ENCODE results near the gene AZU1. TPM values are rescaled to one million over a fixed set of nuclear protein-coding genes. Genes with fewer than 3 reads are reported as not detected.

Gene AZU1
- polyA plus RNA-seq, 3 donors: 2.7 to 5.7 (median 4.3) TPM

DNA sequence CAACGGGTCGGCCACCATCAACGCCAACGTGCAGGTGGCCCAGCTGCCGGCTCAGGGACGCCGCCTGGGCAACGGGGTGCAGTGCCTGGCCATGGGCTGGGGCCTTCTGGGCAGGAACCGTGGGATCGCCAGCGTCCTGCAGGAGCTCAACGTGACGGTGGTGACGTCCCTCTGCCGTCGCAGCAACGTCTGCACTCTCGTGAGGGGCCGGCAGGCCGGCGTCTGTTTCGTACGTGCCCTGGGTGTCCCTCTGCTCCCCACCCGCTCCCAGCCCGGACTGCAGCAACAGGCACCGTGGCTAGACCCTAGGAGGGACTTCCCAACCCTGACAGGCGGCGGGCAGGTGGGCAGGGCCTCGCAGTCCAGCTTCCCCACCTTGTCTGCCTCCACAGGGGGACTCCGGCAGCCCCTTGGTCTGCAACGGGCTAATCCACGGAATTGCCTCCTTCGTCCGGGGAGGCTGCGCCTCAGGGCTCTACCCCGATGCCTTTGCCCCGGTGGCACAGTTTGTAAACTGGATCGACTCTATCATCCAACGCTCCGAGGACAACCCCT, 28.0 kb downstream of the AZU1 start:
- Mint-ChIP-seq H3K4me1 (peaks cover 34% of the 10 kb centered on the region), H3K9me3 (no peaks in the 10 kb centered on the region), H3K27ac (no peak overlapping the region), H3K27me3 (ENCODE audit: low read depth in 3 of 3) (peaks cover 4 to 9% (median 6%) of the 10 kb centered on the region in 3 donors), H3K4me3 (no peak overlapping the region), H3K36me3 (no peaks in the 10 kb centered on the region)
- Histone ChIP-seq H4K20me1 (ENCODE audit: insufficient read depth, low read length) (peaks cover under 1% of the 10 kb centered on the region), H3K79me2 (ENCODE audit: insufficient read depth, low read length) (peaks cover 29% of the 10 kb centered on the region), H3K36me3 (replicated peaks in 1 of 2; ENCODE audit: control insufficient read depth in 1 of 2, insufficient read depth in 2 of 2, low read length in 2 of 2) (no peaks in the 10 kb centered on the region), H2AFZ (ENCODE audit: insufficient read depth, low read depth, low read length, poor library complexity, severe bottlenecking) (no peak overlapping the region), H3K4me1 (ENCODE audit: control insufficient read depth in 1 of 2, insufficient read depth in 2 of 2, low read length in 2 of 2) (peaks cover 47 to 64% of the 10 kb centered on the region in 2 donors), H3K9ac (ENCODE audit: insufficient read depth, low read length, poor library complexity, severe bottlenecking) (no peak overlapping the region), H3K27me3 (ENCODE audit: control insufficient read depth in 2 of 2, insufficient read depth in 2 of 2, low read length in 2 of 2) (peaks cover 0 to 2% of the 10 kb centered on the region in 2 donors), H3K9me3 (replicated peaks in 1 of 2; ENCODE audit: control insufficient read depth in 1 of 2, insufficient read depth in 1 of 2, low read length in 2 of 2) (no peaks in the 10 kb centered on the region), H3K4me3 (replicated peaks in 1 of 3; ENCODE audit: low read depth in 2 of 3, low read length in 3 of 3) (no peak overlapping the region), H3K4me2 (replicated peaks; ENCODE audit: extremely low read depth, low read length, poor library complexity, severe bottlenecking) (no peak overlapping the region), H3K27ac (ENCODE audit: low read depth in 1 of 2, low read length in 2 of 2) (no peak overlapping the region)
- TF ChIP-seq CTCF (IDR thresholded peaks at IDR 0.05): no peak
- no peak for DNase-seq
- 76% methylated on average over 36 of the region's 40 CpGs for WGBS (ENCODE audit: insufficient coverage)
- intact Hi-C loops (cut with micrococcal nuclease): loop anchor here in 1 of 2 donors (2.0 kb wide), 1 partner anchor 63 kb away; no protein-coding TSS in a partner anchor

GRCh38 chr19:858284-858683, 30.6 kb downstream of the AZU1 start:
- Mint-ChIP-seq H3K9me3 (no peaks in the 10 kb centered on the region), H3K27ac (peak overlapping the region; percentile 61 to 94 (median 82)), H3K27me3 (ENCODE audit: low read depth in 3 of 3) (peaks cover 0 to 3% (median 2%) of the 10 kb centered on the region in 3 donors), H3K36me3 (no peaks in the 10 kb centered on the region), H3K4me3 (no peak overlapping the region), H3K4me1 (peaks cover 28% of the 10 kb centered on the region)
- no peaks in the 10 kb centered on the region for H3K9me3 ChIP-seq (replicated peaks in 1 of 2; ENCODE audit: control insufficient read depth in 1 of 2, insufficient read depth in 1 of 2, low read length in 2 of 2)
- no peak for DNase-seq
- TF ChIP-seq CTCF (IDR thresholded peaks at IDR 0.05): no peak
- peaks cover 44 to 64% of the 10 kb centered on the region in 2 donors for H3K4me1 ChIP-seq (ENCODE audit: control insufficient read depth in 1 of 2, insufficient read depth in 2 of 2, low read length in 2 of 2)
- H3K36me3 ChIP-seq (replicated peaks in 1 of 2; ENCODE audit: control insufficient read depth in 1 of 2, insufficient read depth in 2 of 2, low read length in 2 of 2): no peaks in the 10 kb centered on the region
- no CpG with 5 or more reads among the region's 9 CpGs for WGBS (ENCODE audit: insufficient coverage)
- H3K27me3 ChIP-seq (ENCODE audit: control insufficient read depth in 2 of 2, insufficient read depth in 2 of 2, low read length in 2 of 2): no peaks in the 10 kb centered on the region
- intact Hi-C loops (cut with micrococcal nuclease): no loop called here
- peaks cover 20% of the 10 kb centered on the region for H3K79me2 ChIP-seq (ENCODE audit: insufficient read depth, low read length)
- no peak overlapping the region for H3K4me2 ChIP-seq (replicated peaks; ENCODE audit: extremely low read depth, low read length, poor library complexity, severe bottlenecking)
- H3K27ac ChIP-seq (ENCODE audit: low read depth in 1 of 2, low read length in 2 of 2): peak overlapping the region in 1 of 2 donors; percentile 45
- peaks cover 27% of the 10 kb centered on the region for H4K20me1 ChIP-seq (ENCODE audit: insufficient read depth, low read length)
- H2AFZ ChIP-seq (ENCODE audit: insufficient read depth, low read depth, low read length, poor library complexity, severe bottlenecking): no peak overlapping the region
- H3K4me3 ChIP-seq (replicated peaks in 1 of 3; ENCODE audit: low read depth in 2 of 3, low read length in 3 of 3): no peak overlapping the region
- no peak overlapping the region for H3K9ac ChIP-seq (ENCODE audit: insufficient read depth, low read length, poor library complexity, severe bottlenecking)
